Keratinocyte (primary cell): Measurements from ENCODE around the gene ALDH3B2. TPM values are rescaled to one million over a fixed set of nuclear protein-coding genes. Genes with fewer than 3 reads are reported as not detected.

Source experiments
- DNase-seq: peaks from one replicate; pipeline ENCODE4 v3.0.0-alpha.2; 2011; ENCODE audit warnings: low read depth, missing footprints, low spot score
- FAIRE-seq: peaks from 2 replicates; lab custom pipeline; 2011; peaks lifted over from hg19 to GRCh38; lab: Jason Lieb, UNC
- H2AFZ ChIP-seq: 2 replicates; pipeline ENCODE4 v1.6.0; 2012; ENCODE audit warnings: low read length, control low read depth, inconsistent platforms; ENCODE audit not compliant: control insufficient read depth
- H3K27ac ChIP-seq: 2 replicates; pipeline ENCODE4 v1.5.1; 2011; ENCODE audit warnings: low read length; ENCODE audit not compliant: control insufficient read depth, insufficient read depth
- H3K27me3 ChIP-seq: 3 replicates; pipeline ENCODE4 v1.6.0; 2011; ENCODE audit warnings: low read length; ENCODE audit not compliant: control insufficient read depth, insufficient read depth; ENCODE audit errors: extremely low read depth
- H3K36me3 ChIP-seq, 2 experiments: 2 replicates in 1 of 2; 3 replicates in 1 of 2; pipeline ENCODE4 v1.5.1; 2011; ENCODE audit warnings: low read length in 2 of 2, mild to moderate bottlenecking in 1 of 2; ENCODE audit not compliant: control insufficient read depth in 2 of 2, insufficient read depth in 2 of 2; ENCODE audit errors: extremely low read depth in 1 of 2
- H3K4me1 ChIP-seq: 3 replicates; pipeline ENCODE4 v1.5.1; 2011; ENCODE audit warnings: low read length; ENCODE audit not compliant: control insufficient read depth, insufficient read depth; ENCODE audit errors: extremely low read depth
- H3K4me2 ChIP-seq: 3 replicates; pipeline ENCODE4 v1.6.0; 2011; ENCODE audit warnings: low read depth, low read length; ENCODE audit not compliant: control insufficient read depth, insufficient read depth; ENCODE audit errors: extremely low read depth
- H3K4me3 ChIP-seq, 3 experiments: fragments of 200-600 bp in 1 of 3; sonication (generic) in 1 of 3; 2 replicates in 2 of 3; 3 replicates in 1 of 3; pipeline ENCODE4 v1.5.1; 2011 to 2016; ENCODE audit warnings: low read length in 3 of 3, mild to moderate bottlenecking in 3 of 3, control low read depth in 2 of 3, inconsistent platforms in 1 of 3, low read depth in 1 of 3, mixed read lengths in 1 of 3, mixed run types in 1 of 3, moderate library complexity in 1 of 3; ENCODE audit not compliant: control insufficient read depth in 2 of 3, insufficient read depth in 2 of 3; ENCODE audit errors: extremely low read depth in 1 of 3
- H3K79me2 ChIP-seq: 2 replicates; pipeline ENCODE4 v1.6.0; 2012; ENCODE audit warnings: low read length; ENCODE audit not compliant: control insufficient read depth, insufficient read depth
- H3K9ac ChIP-seq: 3 replicates; pipeline ENCODE4 v1.6.0; 2011; ENCODE audit warnings: low read length; ENCODE audit not compliant: control insufficient read depth, insufficient read depth; ENCODE audit errors: extremely low read depth
- H3K9me1 ChIP-seq: 3 replicates; pipeline ENCODE4 v1.6.0; 2011; ENCODE audit warnings: low read length; ENCODE audit not compliant: control insufficient read depth, insufficient read depth; ENCODE audit errors: extremely low read depth
- H3K9me3 ChIP-seq: 2 replicates; pipeline ENCODE4 v1.5.1; 2012; ENCODE audit warnings: low read depth, low read length; ENCODE audit not compliant: control insufficient read depth
- H4K20me1 ChIP-seq: 3 replicates; pipeline ENCODE4 v1.6.0; 2011; ENCODE audit warnings: low read length; ENCODE audit not compliant: control insufficient read depth, insufficient read depth; ENCODE audit errors: extremely low read depth
- EZH2 ChIP-seq: IDR thresholded peaks from one replicate; pipeline ENCODE4 v1.6.1; 2012; ENCODE audit warnings: inconsistent platforms, mild to moderate bottlenecking, low read length, moderate library complexity
- dilution Hi-C: fragments of 300-500 bp; cut with MboI; formaldehyde crosslinking; loops from one replicate; pipeline ENCODE4 v1.7.0; 2020; ENCODE audit warnings: low sequenced_read_pairs; ENCODE audit not compliant: extremely low pct_ligation_motif_present
- polyA plus RNA-seq, 5 experiments: library from polyadenylated mRNA; depleted of rRNA in 3 of 5; stranded (reverse) in 3 of 5; stranded (forward) in 1 of 5; unstranded in 1 of 5; fragments of >200 nt; gene quantifications; 1 replicate in 1 of 5; 2 replicates in 3 of 5; 3 replicates in 1 of 5; pipeline versions ENCODE4 v1.2.1 to v1.2.3, GENCODE V29; 2011 to 2012; ENCODE audit warnings: missing spikeins in 2 of 5, low read depth in 1 of 5, low replicate concordance in 1 of 5
- TF ChIP-seq, protein P1 (sequence below), 3 experiments: IDR thresholded peaks in 1 of 3; conservative IDR thresholded peaks in 1 of 3; optimal IDR thresholded peaks in 1 of 3; 2 replicates in 2 of 3; 3 replicates in 1 of 3; pipeline versions ENCODE3 to v1.5.1; 2011; ENCODE audit warnings: low read length in 3 of 3, mild to moderate bottlenecking in 3 of 3, moderate library complexity in 2 of 3, control low read depth in 1 of 3, inconsistent platforms in 1 of 3; ENCODE audit not compliant: insufficient read depth in 2 of 3; ENCODE audit errors: extremely low read depth in 1 of 3

The ALDH3B2 gene
- polyA plus RNA-seq, 1 donor (not counting 4 experiments of a cell fraction or from before 2014, with no cell fraction given) = 0.67 TPM

DNA sequence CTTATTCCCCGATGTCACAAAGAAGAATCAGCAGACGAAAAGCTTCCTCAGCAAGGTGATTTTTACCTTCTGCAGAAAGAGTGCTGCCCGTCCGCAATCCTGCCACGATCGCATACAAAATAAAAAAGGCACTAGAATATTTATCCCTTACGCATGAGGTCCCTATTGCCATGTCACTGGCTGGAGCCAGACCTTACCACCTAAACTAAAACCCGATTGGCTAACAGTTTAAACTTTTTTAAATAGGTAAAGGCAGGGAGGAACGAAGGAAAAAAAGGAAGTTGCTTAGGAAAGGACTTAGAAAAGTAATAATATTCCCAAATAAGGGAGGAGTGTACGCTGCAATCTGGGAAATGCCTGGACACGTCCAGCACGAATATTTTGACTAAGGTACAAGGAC is 21.2 kb upstream of the ALDH3B2 start:
- Histone ChIP-seq H3K27ac (no peak overlapping the region), H3K4me1 (peaks cover 8% of the 10 kb centered on the region), H3K4me3 (peak overlapping the region; percentile 24 to 55 (median 28)), H3K79me2 (no peaks in the 10 kb centered on the region), H3K4me2 (peak overlapping the region; percentile 45), H3K9me3 (no peaks in the 10 kb centered on the region), H4K20me1 (no peaks in the 10 kb centered on the region), H2AFZ (peak overlapping the region; percentile 17), H3K27me3 (no peaks in the 10 kb centered on the region), H3K36me3 (no peaks in the 10 kb centered on the region), H3K9ac (peak overlapping the region; percentile 51), H3K9me1 (no peaks in the 10 kb centered on the region)
- no peak for TF ChIP-seq EZH2
- FAIRE-seq = no peak
- no peak for DNase-seq
- dilution Hi-C loops = no loop called here

DNA sequence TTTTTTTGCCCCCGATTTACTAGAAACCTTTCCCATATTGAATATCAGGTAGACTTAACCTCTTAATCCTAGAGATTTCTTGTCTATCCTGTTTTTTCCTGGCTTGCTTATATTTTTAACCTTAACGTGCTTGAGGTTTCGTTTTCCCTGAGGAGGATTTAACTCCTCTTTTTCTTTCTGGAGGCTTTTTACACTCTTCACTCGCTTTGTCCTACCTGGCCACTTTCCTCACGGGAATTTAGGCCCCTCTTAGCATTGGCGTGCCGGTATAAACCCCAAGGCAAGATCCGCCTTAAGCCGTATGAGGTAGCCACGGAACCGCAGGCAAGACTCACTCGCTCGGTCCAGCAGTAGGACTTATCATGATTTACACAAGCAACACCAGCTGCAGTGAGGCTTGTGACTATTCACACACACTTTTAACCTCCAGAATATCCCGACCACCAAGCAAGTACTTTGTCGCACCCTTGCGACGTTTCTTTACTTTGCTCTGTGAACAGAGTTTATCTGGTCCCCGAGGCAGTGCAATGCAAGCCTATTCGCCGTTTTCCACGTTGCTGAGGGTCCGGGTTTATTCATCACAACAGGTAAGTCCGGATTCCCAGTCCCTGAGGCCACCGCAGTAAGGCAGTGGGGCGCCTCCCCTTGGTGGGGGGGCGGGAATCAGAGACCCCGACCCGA is 20.6 kb upstream of the ALDH3B2 start:
- peak overlapping the region; percentile 51 for H3K9ac ChIP-seq
- FAIRE-seq = no peak
- dilution Hi-C loops = no loop called here

More for the DNA sequence above, 20.6 kb upstream of the ALDH3B2 start:
- peak overlapping the region; percentile 11 for H3K27ac ChIP-seq
- H3K27me3 ChIP-seq = no peaks in the 10 kb centered on the region
- no peaks in the 10 kb centered on the region for H3K9me3 ChIP-seq
- H3K79me2 ChIP-seq = no peaks in the 10 kb centered on the region
- no peaks in the 10 kb centered on the region for H4K20me1 ChIP-seq
- no peaks in the 10 kb centered on the region for H3K9me1 ChIP-seq
- H3K4me3 ChIP-seq = peak overlapping the region; percentile 24 to 55 (median 28)
- H2AFZ ChIP-seq = peak overlapping the region; percentile 16
- no peak for DNase-seq
- peak overlapping the region; percentile 45 for H3K4me2 ChIP-seq
- H3K4me1 ChIP-seq = peaks cover 5% of the 10 kb centered on the region
- TF ChIP-seq, protein P1, sequence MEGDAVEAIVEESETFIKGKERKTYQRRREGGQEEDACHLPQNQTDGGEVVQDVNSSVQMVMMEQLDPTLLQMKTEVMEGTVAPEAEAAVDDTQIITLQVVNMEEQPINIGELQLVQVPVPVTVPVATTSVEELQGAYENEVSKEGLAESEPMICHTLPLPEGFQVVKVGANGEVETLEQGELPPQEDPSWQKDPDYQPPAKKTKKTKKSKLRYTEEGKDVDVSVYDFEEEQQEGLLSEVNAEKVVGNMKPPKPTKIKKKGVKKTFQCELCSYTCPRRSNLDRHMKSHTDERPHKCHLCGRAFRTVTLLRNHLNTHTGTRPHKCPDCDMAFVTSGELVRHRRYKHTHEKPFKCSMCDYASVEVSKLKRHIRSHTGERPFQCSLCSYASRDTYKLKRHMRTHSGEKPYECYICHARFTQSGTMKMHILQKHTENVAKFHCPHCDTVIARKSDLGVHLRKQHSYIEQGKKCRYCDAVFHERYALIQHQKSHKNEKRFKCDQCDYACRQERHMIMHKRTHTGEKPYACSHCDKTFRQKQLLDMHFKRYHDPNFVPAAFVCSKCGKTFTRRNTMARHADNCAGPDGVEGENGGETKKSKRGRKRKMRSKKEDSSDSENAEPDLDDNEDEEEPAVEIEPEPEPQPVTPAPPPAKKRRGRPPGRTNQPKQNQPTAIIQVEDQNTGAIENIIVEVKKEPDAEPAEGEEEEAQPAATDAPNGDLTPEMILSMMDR (optimal IDR thresholded peaks at IDR 0.05 in 1 of 3, IDR thresholded peaks at IDR 0.05 in 1 of 3, conservative IDR thresholded peaks at IDR 0.05 in 1 of 3; ENCODE audit: extremely low read depth in 1 of 3, insufficient read depth in 2 of 3, low read length in 3 of 3) = no peak
- TF ChIP-seq EZH2 = no peak
- no peaks in the 10 kb centered on the region for H3K36me3 ChIP-seq
